K562 (cell line): ENCODE results near the gene CFAP221. TPM values are rescaled to one million over a fixed set of nuclear protein-coding genes. Genes with fewer than 3 reads are reported as not detected.

Experiments used
- ATAC-seq: fragments of 200-7000 bp; cut with Tn5 transposase; 3 replicates; pipeline ENCODE4 v1.9.1; 2020; ENCODE audit warnings: moderate library complexity
- BruUV-seq: library from RNA; stranded (reverse); fragments of 400-500 nt; replicated peaks from 2 replicates; lab custom pipeline; 2021; lab: Mats Ljungman, UMichigan
- CTCF ChIA-PET: fragments of 300-600 bp; formaldehyde crosslinking; extraction: SDS; loops from one replicate; lab custom pipeline; 2021; ENCODE audit warnings: low intra/inter-chr PET ratio; lab: Yijun Ruan, JAX
- POLR2A ChIA-PET: fragments of 300-600, 350-650 bp; sonication (Branson Sonifier 250); formaldehyde crosslinking; extraction: SDS; loops from one replicate; lab custom pipeline; 2021; ENCODE audit warnings: antibody characterized with exemption, inconsistent platforms; lab: Yijun Ruan, JAX
- DNase-seq, 4 experiments: peaks; one replicate each; pipeline versions ENCODE4 v3.0.0 to v3.0.0-alpha.2; 2011 to 2018; ENCODE audit warnings: low spot score in 3 of 4, mixed read lengths in 3 of 4; ENCODE audit errors: extremely low read depth in 1 of 4
- FAIRE-seq: peaks from 2 replicates; lab custom pipeline; 2011; peaks lifted over from hg19 to GRCh38; lab: Jason Lieb, UNC
- H2AFZ ChIP-seq: 2 replicates; pipeline ENCODE4 v1.6.0; 2011; ENCODE audit warnings: low read depth, low read length, control low read depth, inconsistent platforms
- H3K27ac ChIP-seq: fragments of 200-600 bp; 3 replicates; pipeline ENCODE4 v1.8.0; 2011; ENCODE audit warnings: low read depth, mild to moderate bottlenecking, control low read depth, inconsistent platforms, low read length, moderate library complexity, mixed read lengths; ENCODE audit errors: extremely low read depth
- H3K27me3 ChIP-seq, 2 experiments: fragments of 300-600 bp in 1 of 2; 2 replicates in 1 of 2; 3 replicates in 1 of 2; pipeline versions ENCODE4 v1.6.0 to v1.8.0; 2011; ENCODE audit warnings: inconsistent platforms in 2 of 2, low read length in 2 of 2, mild to moderate bottlenecking in 1 of 2, mixed read lengths in 1 of 2, moderate library complexity in 1 of 2; ENCODE audit not compliant: control insufficient read depth in 2 of 2, insufficient read depth in 2 of 2
- H3K36me3 ChIP-seq: fragments of 300-600 bp; 3 replicates; pipeline ENCODE4 v1.8.0; 2011; ENCODE audit warnings: mild to moderate bottlenecking, low read length, inconsistent platforms; ENCODE audit not compliant: control insufficient read depth, insufficient read depth
- H3K4me1 ChIP-seq, 2 experiments: fragments of 200-600 bp in 1 of 2; replicated peaks in 1 of 2; 2 replicates in 1 of 2; 3 replicates in 1 of 2; pipeline versions ENCODE4 v1.5.1 to v1.8.0; 2011; ENCODE audit warnings: inconsistent platforms in 2 of 2, low read length in 2 of 2, mild to moderate bottlenecking in 1 of 2, mixed read lengths in 1 of 2, moderate library complexity in 1 of 2; ENCODE audit not compliant: control insufficient read depth in 2 of 2, insufficient read depth in 2 of 2
- H3K4me2 ChIP-seq: 2 replicates; pipeline ENCODE4 v1.6.1; 2011; ENCODE audit warnings: low read length, control low read depth, inconsistent platforms, mixed read lengths; ENCODE audit not compliant: insufficient read depth
- H3K4me3 ChIP-seq: fragments of 200-600 bp; sonication (generic), shearing (Covaris generic); 2 replicates; pipeline ENCODE4 v1.5.1; 2016; ENCODE audit warnings: control low read depth, inconsistent platforms
- H3K79me2 ChIP-seq: fragments of 200-600 bp; 3 replicates; pipeline ENCODE4 v1.8.0; 2011; ENCODE audit warnings: low read length, inconsistent platforms; ENCODE audit not compliant: control insufficient read depth, insufficient read depth
- H3K9ac ChIP-seq, 2 experiments: 2 replicates each; pipeline versions ENCODE4 v1.6.0 to v1.6.1; 2011; ENCODE audit warnings: low read depth in 2 of 2, low read length in 2 of 2, control low read depth in 1 of 2, inconsistent platforms in 1 of 2, mild to moderate bottlenecking in 1 of 2, mixed read lengths in 1 of 2; ENCODE audit not compliant: insufficient read depth in 1 of 2
- H3K9me1 ChIP-seq: one replicate; pipeline ENCODE4 v1.6.0; 2011; ENCODE audit warnings: inconsistent platforms, mild to moderate bottlenecking, low read length, moderate library complexity; ENCODE audit not compliant: control insufficient read depth, insufficient read depth
- H3K9me3 ChIP-seq: replicated peaks from 2 replicates; pipeline ENCODE4 v1.5.1; 2011; ENCODE audit warnings: low read depth, low read length, inconsistent platforms; ENCODE audit not compliant: control insufficient read depth, insufficient read depth
- H4K20me1 ChIP-seq: replicated peaks from 2 replicates; pipeline ENCODE4 v1.6.1; 2011; ENCODE audit warnings: low read length, inconsistent platforms, mixed read lengths; ENCODE audit not compliant: control insufficient read depth, insufficient read depth
- EZH2 ChIP-seq: IDR thresholded peaks from 2 replicates; pipeline ENCODE4 v1.6.1; 2012; ENCODE audit warnings: low read depth, mild to moderate bottlenecking, inconsistent platforms, low read length, borderline replicate concordance
- GATA2 ChIP-seq: sonication (generic); formaldehyde crosslinking; IDR thresholded peaks from 2 replicates; pipeline ENCODE4 v1.4.0; 2020; ENCODE audit warnings: mild to moderate bottlenecking, missing genetic modification reagents
- NBN ChIP-seq: fragments of 450-650 bp; IDR thresholded peaks from 2 replicates; pipeline ENCODE4 v1.6.1; 2016; ENCODE audit warnings: low read depth, mild to moderate bottlenecking
- POLR3G ChIP-seq: IDR thresholded peaks from 2 replicates; pipeline ENCODE4 v1.6.1; 2011; ENCODE audit not compliant: insufficient read length, insufficient replicate concordance; ENCODE audit errors: extremely low read depth
- TBL1XR1 ChIP-seq, 2 experiments: IDR thresholded peaks; 2 replicates each; pipeline ENCODE4 v1.6.1; 2012; ENCODE audit warnings: improper control_type of control experiment in 2 of 2, low read length in 2 of 2, mild to moderate bottlenecking in 1 of 2
- ZNF121 ChIP-seq: sonication (generic); formaldehyde crosslinking; conservative IDR thresholded peaks from 2 replicates; pipeline ENCODE4 v1.8.0; 2022; ENCODE audit warnings: missing genetic modification reagents
- ZNF507 ChIP-seq: conservative IDR thresholded peaks from 2 replicates; pipeline ENCODE4 v1.6.1; 2017; ENCODE audit warnings: missing genetic modification characterization, missing compliant biosample characterization
- WGBS: fragments of 100-300 bp; shearing (Covaris generic); methylation state at CpG from one replicate; pipeline ENCODE4 v1.1.6; 2016; ENCODE audit warnings: low coverage, mixed read lengths; ENCODE audit not compliant: insufficient coverage; ENCODE audit errors: missing lambda C conversion rate; 5-methylcytosine and 5-hydroxymethylcytosine counted together
- in situ Hi-C: fragments of 300-500 bp; cut with MboI; formaldehyde crosslinking; loops from 4 replicates; pipeline ENCODE4 v1.15.0; 2018; ENCODE audit warnings: inconsistent platforms, mixed read lengths
- intact Hi-C: fragments of 100-400 bp; cut with micrococcal nuclease; formaldehyde crosslinking; loops from 2 replicates; pipeline ENCODE4 v1.14.2; 2022
- polyA plus RNA-seq, 8 experiments: library from polyadenylated mRNA; depleted of rRNA in 4 of 8; stranded (reverse) in 5 of 8; unstranded in 3 of 8; fragments of >200 nt; fragmentation: Nextera tagmentation in 2 of 8; fragmentation: Illumina TruSeq in 1 of 8; extraction: Ambion mirVana in 2 of 8; extraction: Trizol in 1 of 8; gene quantifications; 2 replicates each; pipeline versions ENCODE4 v1.2.1 to v1.2.3, GENCODE V29; 2011 to 2014; ENCODE audit warnings: inconsistent platforms in 1 of 8, missing spikeins in 1 of 8
- total RNA-seq, 7 experiments: library from RNA; depleted of rRNA in 6 of 7; stranded (reverse); fragments of >200 nt in 6 of 7; fragmentation: Illumina TruSeq in 2 of 7; extraction: Trizol in 2 of 7; gene quantifications; 2 replicates each; pipeline versions ENCODE4 v1.2.1 to v1.2.3, GENCODE V29; 2011 to 2021; ENCODE audit warnings: low replicate concordance in 1 of 7
- TF ChIP-seq, protein P1 (sequence below): fragments of 450-650 bp; IDR thresholded peaks from 2 replicates; pipeline ENCODE4 v1.6.1; 2014; ENCODE audit warnings: low read depth, mild to moderate bottlenecking, moderate library complexity, borderline replicate concordance
- TF ChIP-seq, protein P2 (sequence below), 2 experiments: fragments of 450-650 bp in 1 of 2; sonication (generic) in 1 of 2; formaldehyde crosslinking; conservative IDR thresholded peaks; 2 replicates each; pipeline versions ENCODE4 v1.4.0 to v1.8.1; 2020 to 2022; ENCODE audit warnings: mild to moderate bottlenecking in 1 of 2, missing genetic modification reagents in 1 of 2

CFAP221 gene
- total and polyA plus RNA-seq, 9 of the 15 experiments (the other 6 are each of a cell fraction or from before 2014, with no cell fraction given), result 0.09 to 1.4 (median 0.65) TPM

DNA sequence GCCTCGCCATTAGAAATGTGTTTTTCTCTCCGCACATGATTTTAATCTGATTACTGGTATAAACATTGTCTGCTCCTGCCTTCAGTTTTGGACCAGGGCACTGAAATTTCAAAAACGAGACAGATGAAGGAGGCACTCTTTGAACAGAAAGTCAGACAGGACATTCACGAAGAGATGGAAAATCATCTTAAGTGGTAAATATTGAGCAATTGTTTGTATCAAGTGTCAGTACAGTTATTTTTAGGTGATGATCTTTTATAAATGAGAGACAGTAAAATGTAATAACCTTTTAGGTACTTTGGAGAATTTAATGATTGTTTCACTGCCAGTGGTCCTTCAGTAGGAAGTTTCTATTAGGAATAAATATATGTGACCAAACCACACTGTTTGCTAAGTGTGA, 60.8 kb downstream of the CFAP221 start:
- intact Hi-C loops (no loop called here), in situ Hi-C loops (no loop called here)
- TF ChIP-seq EZH2, result no peak
- TF ChIP-seq GATA2, result no peak
- TF ChIP-seq ZNF121 (CRISPR knock-in tag), result no peak
- TF ChIP-seq, protein P1, sequence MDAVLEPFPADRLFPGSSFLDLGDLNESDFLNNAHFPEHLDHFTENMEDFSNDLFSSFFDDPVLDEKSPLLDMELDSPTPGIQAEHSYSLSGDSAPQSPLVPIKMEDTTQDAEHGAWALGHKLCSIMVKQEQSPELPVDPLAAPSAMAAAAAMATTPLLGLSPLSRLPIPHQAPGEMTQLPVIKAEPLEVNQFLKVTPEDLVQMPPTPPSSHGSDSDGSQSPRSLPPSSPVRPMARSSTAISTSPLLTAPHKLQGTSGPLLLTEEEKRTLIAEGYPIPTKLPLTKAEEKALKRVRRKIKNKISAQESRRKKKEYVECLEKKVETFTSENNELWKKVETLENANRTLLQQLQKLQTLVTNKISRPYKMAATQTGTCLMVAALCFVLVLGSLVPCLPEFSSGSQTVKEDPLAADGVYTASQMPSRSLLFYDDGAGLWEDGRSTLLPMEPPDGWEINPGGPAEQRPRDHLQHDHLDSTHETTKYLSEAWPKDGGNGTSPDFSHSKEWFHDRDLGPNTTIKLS, result no peak
- no peak for TF ChIP-seq TBL1XR1 (IDR thresholded peaks at IDR 0.05; ENCODE audit: low read length in 2 of 2)
- no peak for TF ChIP-seq ZNF507 (tag)
- TF ChIP-seq NBN, result no peak
- TF ChIP-seq POLR3G, result no peak
- TF ChIP-seq, protein P2, sequence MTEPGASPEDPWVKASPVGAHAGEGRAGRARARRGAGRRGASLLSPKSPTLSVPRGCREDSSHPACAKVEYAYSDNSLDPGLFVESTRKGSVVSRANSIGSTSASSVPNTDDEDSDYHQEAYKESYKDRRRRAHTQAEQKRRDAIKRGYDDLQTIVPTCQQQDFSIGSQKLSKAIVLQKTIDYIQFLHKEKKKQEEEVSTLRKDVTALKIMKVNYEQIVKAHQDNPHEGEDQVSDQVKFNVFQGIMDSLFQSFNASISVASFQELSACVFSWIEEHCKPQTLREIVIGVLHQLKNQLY (CRISPR knock-in tag; conservative IDR thresholded peaks at IDR 0.05), result no peak
- POLR2A ChIA-PET, result no interaction called here
- Histone ChIP-seq H3K4me2 (no peak overlapping the region), H2AFZ (no peak overlapping the region), H3K9ac (no peak overlapping the region), H3K27ac (no peak overlapping the region), H3K79me2 (no peaks in the 10 kb centered on the region), H3K4me3 (no peak overlapping the region), H4K20me1 (no peaks in the 10 kb centered on the region), H3K4me1 (no peaks in the 10 kb centered on the region; a peak in 1 of 5 replicates), H3K9me1 (no peaks in the 10 kb centered on the region), H3K36me3 (no peaks in the 10 kb centered on the region), H3K9me3 (no peaks in the 10 kb centered on the region), H3K27me3 (peaks cover 9 to 12% of the 10 kb centered on the region in 2 experiments; a peak in 4 of 5 replicates)
- FAIRE-seq (no peak), ATAC-seq (no peak), DNase-seq (no peak)
- WGBS, result 0% methylated on average over 4 of the region's 4 CpGs
- no TSS peak for BruUV-seq
- CTCF ChIA-PET, result no interaction called here
